Esophagus (tissue), 2 donors: ENCODE results near the gene CEMIP. TPM values are rescaled to one million over a fixed set of nuclear protein-coding genes. Genes with fewer than 3 reads are reported as not detected.

Experiments
- H3K27ac ChIP-seq, 2 donors: one replicate each; pipeline ENCODE4 v1.5.1; 2013; ENCODE audit warnings: low read depth in 2 of 2, mild to moderate bottlenecking in 2 of 2, inconsistent platforms in 1 of 2, low read length in 1 of 2, moderate library complexity in 1 of 2
- H3K27me3 ChIP-seq, 2 donors: one replicate each; pipeline ENCODE4 v1.6.1; 2013; ENCODE audit warnings: low read length in 2 of 2, control low read depth in 1 of 2, mild to moderate bottlenecking in 1 of 2; ENCODE audit not compliant: insufficient read depth in 2 of 2, control insufficient read depth in 1 of 2
- H3K36me3 ChIP-seq, 2 donors: one replicate each; pipeline ENCODE4 v1.6.1; 2013; ENCODE audit warnings: low read length in 1 of 2; ENCODE audit not compliant: control insufficient read depth in 2 of 2, insufficient read depth in 2 of 2
- H3K4me1 ChIP-seq, 2 donors: one replicate each; pipeline ENCODE4 v1.6.1; 2013; ENCODE audit warnings: low read length in 1 of 2; ENCODE audit not compliant: control insufficient read depth in 2 of 2, insufficient read depth in 2 of 2
- H3K4me3 ChIP-seq, 2 donors: one replicate each; pipeline ENCODE4 v1.5.1; 2013; ENCODE audit warnings: low read length in 2 of 2, mild to moderate bottlenecking in 2 of 2, low read depth in 1 of 2, moderate library complexity in 1 of 2
- H3K9me3 ChIP-seq, 2 donors: one replicate each; pipeline ENCODE4 v1.6.1; 2013; ENCODE audit warnings: mild to moderate bottlenecking in 2 of 2, low read depth in 1 of 2, low read length in 1 of 2, moderate library complexity in 1 of 2; ENCODE audit not compliant: control insufficient read depth in 2 of 2, insufficient read depth in 1 of 2
- WGBS, 2 donors: extraction: QIAGEN DNeasy Blood & Tissue Kit; methylation state at CpG; one replicate each; pipeline ENCODE4 v1.1.7; 2013; 5-methylcytosine and 5-hydroxymethylcytosine counted together
- polyA plus RNA-seq, 2 donors: library from polyadenylated mRNA; stranded (reverse); fragments of 200-250 nt; gene quantifications; one replicate each; pipeline ENCODE4 v1.2.3, GENCODE V29; 2013
- donor health status: healthy with polysubstance abuse.
- donor health status: Bipolar disorder and iron deficiency.

CEMIP gene
- polyA plus RNA-seq, 2 donors, result 2.0 to 2.2 TPM

DNA sequence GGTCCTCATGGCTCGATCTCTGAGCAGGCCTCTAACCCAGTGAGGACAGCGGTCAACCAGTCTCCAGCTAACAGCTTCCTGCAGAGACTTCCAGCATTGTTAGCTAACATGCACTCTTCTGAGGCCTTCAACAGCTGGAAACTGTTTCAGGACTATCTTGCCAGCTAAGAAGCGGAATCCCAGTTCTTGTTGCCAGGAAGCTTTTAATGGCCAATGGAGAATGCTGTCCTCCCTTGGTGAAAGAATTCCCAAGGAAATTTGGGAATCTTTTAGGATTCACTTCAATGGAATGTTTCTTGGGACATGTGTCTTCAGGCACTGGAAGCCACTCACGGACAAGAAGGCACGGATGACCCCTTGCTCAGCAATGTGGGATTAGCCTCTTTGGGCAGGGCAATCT, 91.7 kb downstream of the CEMIP start:
- Histone ChIP-seq H3K9me3 (no peaks in the 10 kb centered on the region), H3K36me3 (peaks cover 0 to 2% of the 10 kb centered on the region in 2 donors), H3K27me3 (no peaks in the 10 kb centered on the region), H3K4me1 (peaks cover 1 to 2% of the 10 kb centered on the region in 2 donors), H3K4me3 (no peak overlapping the region), H3K27ac (no peak overlapping the region)
- 79 to 82% methylated on average over 5 of the region's 5 CpGs for WGBS, 2 donors

- Histone ChIP-seq H3K27ac (no peak overlapping the region), H3K36me3 (peaks cover 0 to 2% of the 10 kb centered on the region in 2 donors), H3K9me3 (no peaks in the 10 kb centered on the region), H3K27me3 (no peaks in the 10 kb centered on the region), H3K4me3 (no peak overlapping the region), H3K4me1 (peaks cover 2 to 7% of the 10 kb centered on the region in 2 donors)
- 91% methylated on average over 12 of the region's 12 CpGs for WGBS, 2 donors
Observed at GRCh38 chr15:80871858-80872257, 92.7 kb downstream of the CEMIP start.

GRCh38 chr15:80873366-80873952, 94.3 kb downstream of the CEMIP start:
- no peak overlapping the region for H3K27ac ChIP-seq
- WGBS, 2 donors, result 76 to 78% methylated on average over 7 of the region's 7 CpGs
- H3K4me1 ChIP-seq, result peaks cover 2 to 7% of the 10 kb centered on the region in 2 donors

GRCh38 chr15:80875568-80876347, 96.6 kb downstream of the CEMIP start:
- Histone ChIP-seq H3K27ac (no peak overlapping the region), H3K4me1 (peaks cover 0 to 7% of the 10 kb centered on the region in 2 donors), H3K4me3 (no peak overlapping the region), H3K9me3 (no peaks in the 10 kb centered on the region), H3K27me3 (no peaks in the 10 kb centered on the region), H3K36me3 (peaks cover 0 to 4% of the 10 kb centered on the region in 2 donors)
- WGBS, 2 donors, result 69 to 72% methylated on average over 8 of the region's 8 CpGs

More at GRCh38 chr15:80873366-80873952, 94.3 kb downstream of the CEMIP start:
- Histone ChIP-seq H3K4me3 (no peak overlapping the region), H3K27me3 (no peaks in the 10 kb centered on the region), H3K36me3 (peaks cover 0 to 2% of the 10 kb centered on the region in 2 donors), H3K9me3 (no peaks in the 10 kb centered on the region)

GRCh38 chr15:80876348-80876674, 97.1 kb downstream of the CEMIP start:
- H3K27ac ChIP-seq, result no peak overlapping the region
- no peak overlapping the region for H3K4me3 ChIP-seq
- no peaks in the 10 kb centered on the region for H3K27me3 ChIP-seq
- H3K4me1 ChIP-seq, result peaks cover 0 to 7% of the 10 kb centered on the region in 2 donors
- H3K36me3 ChIP-seq, result peaks cover 0 to 4% of the 10 kb centered on the region in 2 donors
- 87 to 91% methylated on average over 4 of the region's 4 CpGs for WGBS, 2 donors
- H3K9me3 ChIP-seq, result no peaks in the 10 kb centered on the region

- Histone ChIP-seq H3K27me3 (no peaks in the 10 kb centered on the region), H3K27ac (no peak overlapping the region), H3K36me3 (peaks cover 0 to 8% of the 10 kb centered on the region in 2 donors), H3K9me3 (no peaks in the 10 kb centered on the region), H3K4me1 (peaks cover 0 to 7% of the 10 kb centered on the region in 2 donors), H3K4me3 (no peak overlapping the region)
- WGBS, 2 donors, result 90 to 95% methylated on average over 3 of the region's 3 CpGs
Observed at GRCh38 chr15:80878242-80878866, 99.2 kb downstream of the CEMIP start.

GRCh38 chr15:80878867-80879250, 99.7 kb downstream of the CEMIP start:
- H3K4me3 ChIP-seq, result no peak overlapping the region
- no peak overlapping the region for H3K27ac ChIP-seq
- H3K4me1 ChIP-seq, result peaks cover 0 to 7% of the 10 kb centered on the region in 2 donors
- no peaks in the 10 kb centered on the region for H3K27me3 ChIP-seq
- H3K9me3 ChIP-seq, result no peaks in the 10 kb centered on the region
- H3K36me3 ChIP-seq, result peaks cover 0 to 7% of the 10 kb centered on the region in 2 donors
- WGBS, 2 donors, result 94 to 95% methylated on average over 2 of the region's 2 CpGs

DNA sequence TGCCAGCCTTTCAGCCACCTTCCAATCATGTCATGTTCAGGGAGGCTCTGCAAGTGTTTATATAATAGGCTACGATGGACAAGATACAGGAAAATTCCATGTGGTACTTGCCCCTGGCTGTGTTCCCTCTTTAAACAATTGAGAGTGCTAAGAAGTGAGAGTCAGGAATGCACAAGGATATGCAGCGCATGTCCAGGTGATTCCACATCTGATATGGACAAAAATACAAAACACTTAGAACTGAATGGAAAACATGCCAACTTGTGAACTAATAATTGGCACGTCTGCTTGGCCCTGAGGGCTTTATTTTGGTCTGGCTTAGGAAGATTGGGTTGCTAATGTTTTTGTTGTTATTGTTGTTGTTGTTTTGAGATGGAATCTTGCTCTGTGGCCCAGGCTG, 100.9 kb downstream of the CEMIP start:
- peaks cover 0 to 7% of the 10 kb centered on the region in 2 donors for H3K36me3 ChIP-seq
- no peaks in the 10 kb centered on the region for H3K27me3 ChIP-seq
- no peaks in the 10 kb centered on the region for H3K9me3 ChIP-seq
- H3K4me1 ChIP-seq, result peaks cover 0 to 7% of the 10 kb centered on the region in 2 donors
- 54 to 67% methylated on average over 3 of the region's 3 CpGs for WGBS, 2 donors
- H3K4me3 ChIP-seq, result no peak overlapping the region
- no peak overlapping the region for H3K27ac ChIP-seq

DNA sequence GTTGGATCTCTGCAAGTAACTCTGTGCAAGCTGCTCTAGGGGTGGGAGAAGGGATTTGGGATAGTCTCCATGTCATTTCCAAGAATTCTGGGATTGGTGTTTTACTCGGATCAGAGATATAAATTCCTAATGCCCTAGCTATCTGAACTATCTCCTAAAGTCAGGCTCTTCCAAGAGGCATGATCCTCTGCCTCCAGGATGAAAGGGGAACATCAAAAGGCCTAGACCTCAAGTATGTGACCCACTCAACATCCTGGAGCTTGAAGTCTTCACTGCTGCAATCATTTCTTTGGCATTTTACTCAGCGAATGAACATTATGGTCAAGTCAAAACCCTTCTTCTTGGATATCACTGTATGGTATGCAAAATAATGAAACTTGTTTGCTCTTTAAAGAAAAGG, 104.5 kb downstream of the CEMIP start:
- H3K27me3 ChIP-seq, result no peaks in the 10 kb centered on the region
- 82 to 85% methylated on average over 2 of the region's 2 CpGs for WGBS, 2 donors

More for the DNA sequence above, 104.5 kb downstream of the CEMIP start:
- H3K4me1 ChIP-seq, result no peaks in the 10 kb centered on the region
- H3K36me3 ChIP-seq, result peaks cover 0 to 5% of the 10 kb centered on the region in 2 donors
- H3K9me3 ChIP-seq, result no peaks in the 10 kb centered on the region
- no peak overlapping the region for H3K4me3 ChIP-seq
- H3K27ac ChIP-seq, result no peak overlapping the region
